ENCODE data around the gene BOK. TPM values are rescaled to one million over a fixed set of nuclear protein-coding genes. Genes with fewer than 3 reads are reported as not detected.

The BOK gene
- total and polyA plus RNA-seq, 2 of the 13 experiments (the other 11 are each of a cell fraction or from before 2014, with no cell fraction given), result 35.5 to 39.2 TPM

GRCh38 chr2:241540771-241541561 lies 17.6 kb upstream of the BOK start:
- BruUV-seq (replicated peaks), result no TSS peak
- WGBS (ENCODE audit: low lambda C conversion rate), result 17% methylated on average over 65 of the region's 68 CpGs
- H3K4me3 ChIP-seq (replicated peaks in 1 of 3; ENCODE audit: insufficient read depth in 1 of 3, low read depth in 2 of 3, low read length in 3 of 3), result peak overlapping the region; percentile 59 to 79 (median 65)
- H3K9me3 ChIP-seq (ENCODE audit: low read length), result no peaks in the 10 kb centered on the region
- DNase-seq (ENCODE audit: low spot score) (no peak), ATAC-seq (peak; percentile 53), FAIRE-seq (no peak)
- no peak overlapping the region for H3K27ac ChIP-seq (ENCODE audit: extremely low read length, insufficient read depth, low read length)
- no peaks in the 10 kb centered on the region for H3K36me3 ChIP-seq (replicated peaks in 1 of 2; ENCODE audit: control insufficient read depth in 1 of 2, insufficient read depth in 2 of 2, low read length in 2 of 2)
- ChIA-PET CTCF (ENCODE audit: low intra/inter-chr PET ratio, low total read pairs) (no interaction called here), POLR2A (interaction anchor here (1.4 kb wide), 1 partner anchor 226 kb away, joined by 4 read pairs; the partner anchor contains the start of genes HDLBP and SEPTIN2)
- H3K9ac ChIP-seq (ENCODE audit: insufficient read depth, low read depth, low read length), result peak overlapping the region; percentile 61
- H2AFZ ChIP-seq (ENCODE audit: low read length), result peak overlapping the region; percentile 39
- in situ Hi-C loops (cut with HindIII; ENCODE audit: extremely low pct_ligation_motif_present, low pct_unique_long_range_greater_than_20kb), result no loop called here
- H3K27me3 ChIP-seq (ENCODE audit: control insufficient read depth in 1 of 2, insufficient read depth in 2 of 2, low read length in 2 of 2), result peaks cover 4 to 31% of the 10 kb centered on the region in 2 experiments; a peak in 4 of 5 replicates
- peak overlapping the region; percentile 91 for H3K4me2 ChIP-seq (ENCODE audit: low read depth, low read length)
- no peaks in the 10 kb centered on the region for H3K79me2 ChIP-seq (ENCODE audit: insufficient read depth, low read length)
- peaks cover 47% of the 10 kb centered on the region for H3K4me1 ChIP-seq (ENCODE audit: insufficient read depth, low read length)
- intact Hi-C loops (cut with micrococcal nuclease; ENCODE audit: unreplicated experiment), result no loop called here
- H4K20me1 ChIP-seq (ENCODE audit: insufficient read depth, low read length), result no peaks in the 10 kb centered on the region
- TF ChIP-seq NR2F1 (CRISPR knock-in tag; IDR thresholded peaks at IDR 0.05) (no peak), RNF2 (conservative IDR thresholded peaks at IDR 0.05; ENCODE audit: low read depth) (0 out of 2 replicates have a peak, but pooled peaks have one; percentile 27), SMAD9 (CRISPR knock-in tag; IDR thresholded peaks at IDR 0.05) (no peak), ZNF496 (CRISPR knock-in tag; IDR thresholded peaks at IDR 0.05; ENCODE audit: insufficient replicate concordance) (no peak), ZNF746 (CRISPR knock-in tag; IDR thresholded peaks at IDR 0.05) (no peak), DDIT3 (CRISPR knock-in tag; IDR thresholded peaks at IDR 0.05) (no peak), ATAD3A (CRISPR knock-in tag; IDR thresholded peaks at IDR 0.05) (no peak), RBM39 (IDR thresholded peaks at IDR 0.05; ENCODE audit: low read depth, low read length, poor library complexity, severe bottlenecking) (peak; percentile 48), ZNF704 (CRISPR knock-in tag; IDR thresholded peaks at IDR 0.05; ENCODE audit: borderline replicate concordance) (0 out of 2 replicates have a peak, but pooled peaks have one; percentile 36), ZNF264 (CRISPR knock-in tag; IDR thresholded peaks at IDR 0.05) (no peak), SMARCE1 (IDR thresholded peaks at IDR 0.05; ENCODE audit: borderline replicate concordance) (no peak), ZNF782 (CRISPR knock-in tag; IDR thresholded peaks at IDR 0.05; ENCODE audit: borderline replicate concordance) (no peak), ZNF672 (CRISPR knock-in tag; IDR thresholded peaks at IDR 0.05) (no peak), NFRKB (IDR thresholded peaks at IDR 0.05) (no peak), ZNF788 (CRISPR knock-in tag; IDR thresholded peaks at IDR 0.05; ENCODE audit: borderline replicate concordance) (no peak), MAZ (IDR thresholded peaks at IDR 0.05; ENCODE audit: borderline replicate concordance, low read depth, low read length) (no peak), MAZ (CRISPR knock-in tag; IDR thresholded peaks at IDR 0.05; ENCODE audit: low read depth) (no peak), ATF7-NPFF (CRISPR knock-in tag; IDR thresholded peaks at IDR 0.05; ENCODE audit: low read depth) (no peak), SALL1 (CRISPR knock-in tag; IDR thresholded peaks at IDR 0.05) (peak; percentile 25; the same call in 1 of the 2 replicates), YY1 (IDR thresholded peaks at IDR 0.05; ENCODE audit: insufficient read depth, insufficient replicate concordance, low read depth, low read length) (peak; percentile 60)
